NCI-H82 treated with DMSO at 0.1 percent for 48 hours (cell line): Measurements from ENCODE around the gene GRAMD2B.

Source experiments
- DNase-seq: peaks from one replicate; lab custom pipeline; 2025; ENCODE audit not compliant: unreplicated experiment; lab: John Stamatoyannopoulos, UW

Gene GRAMD2B

DNA sequence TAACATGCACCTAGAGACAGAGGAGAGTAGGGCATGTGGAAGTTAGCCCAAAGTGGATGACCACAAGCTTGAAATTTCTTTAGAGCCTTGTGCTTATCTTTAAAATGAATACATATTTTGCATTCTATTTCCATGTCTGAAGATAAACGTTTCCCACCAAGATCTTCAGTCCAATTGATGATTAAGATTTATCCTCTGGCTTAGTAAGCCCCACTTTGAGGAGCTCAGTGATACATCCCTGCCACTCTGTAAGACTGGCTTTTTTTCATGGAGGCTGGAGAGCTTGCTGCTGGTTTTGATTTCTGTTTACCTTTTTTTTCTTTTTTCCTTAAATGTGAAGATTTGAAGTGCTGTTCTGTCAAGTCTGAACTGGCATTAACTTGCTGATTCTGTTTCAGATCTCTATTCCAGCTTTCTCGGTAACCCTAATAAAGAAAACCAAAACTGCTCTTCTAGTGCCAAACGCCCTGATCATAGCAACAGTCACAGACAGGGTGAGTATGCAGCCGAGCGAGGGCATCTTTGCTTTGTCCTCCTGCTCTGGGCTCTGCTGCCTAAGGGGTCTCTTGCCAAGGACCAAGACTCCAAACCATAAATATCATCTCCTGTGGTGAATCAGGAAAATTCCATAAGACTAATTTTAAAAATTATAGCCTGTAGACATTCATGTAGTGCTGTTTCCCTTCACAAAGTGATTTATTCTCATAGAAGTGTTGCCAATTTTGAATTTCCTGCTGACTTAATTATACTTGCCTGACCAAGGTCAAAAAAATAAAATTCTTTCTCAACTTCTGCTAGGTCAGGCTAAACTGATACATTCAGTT lies 54.3 kb downstream of the GRAMD2B start:
- no peak for DNase-seq

DNA sequence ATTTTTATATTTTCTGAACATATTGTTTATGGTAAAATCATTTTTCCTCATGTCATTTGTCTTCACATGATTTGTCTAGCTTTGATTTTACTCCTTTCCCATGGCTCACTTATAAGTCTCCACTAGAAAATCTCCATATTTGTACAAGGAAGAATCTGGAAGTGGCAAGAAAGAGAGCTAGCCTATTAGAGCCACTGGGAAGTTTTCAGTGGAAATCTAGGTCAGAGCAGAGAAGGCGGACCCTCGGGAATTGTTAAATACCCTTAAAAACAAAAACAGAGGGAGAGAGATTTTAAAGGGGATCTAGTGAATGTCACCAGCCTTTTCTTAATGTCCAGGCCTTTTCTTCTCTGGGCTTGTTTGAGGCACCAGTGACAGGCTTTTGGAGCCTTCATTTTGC lies 56.6 kb downstream of the GRAMD2B start:
- DNase-seq = no peak

DNA sequence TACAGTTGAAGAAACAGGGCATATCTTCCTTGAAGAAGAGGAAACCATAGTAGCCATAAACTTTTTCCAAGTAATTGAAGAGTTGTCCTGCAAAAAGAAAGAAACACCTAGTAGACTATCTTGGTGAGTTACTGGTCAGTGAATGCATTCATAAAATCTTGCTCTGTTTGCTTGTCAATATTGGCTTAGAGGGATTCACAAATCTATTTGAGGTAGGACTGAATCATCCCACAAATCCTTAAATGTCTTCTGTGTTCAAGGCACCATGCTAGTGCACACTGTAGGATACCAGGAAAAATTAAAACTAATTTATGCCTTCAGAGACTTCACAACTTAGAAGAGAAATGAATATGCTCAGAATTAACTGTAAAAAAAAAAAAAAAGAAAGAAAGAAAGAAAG lies 57.6 kb downstream of the GRAMD2B start:
- DNase-seq = no peak

DNA sequence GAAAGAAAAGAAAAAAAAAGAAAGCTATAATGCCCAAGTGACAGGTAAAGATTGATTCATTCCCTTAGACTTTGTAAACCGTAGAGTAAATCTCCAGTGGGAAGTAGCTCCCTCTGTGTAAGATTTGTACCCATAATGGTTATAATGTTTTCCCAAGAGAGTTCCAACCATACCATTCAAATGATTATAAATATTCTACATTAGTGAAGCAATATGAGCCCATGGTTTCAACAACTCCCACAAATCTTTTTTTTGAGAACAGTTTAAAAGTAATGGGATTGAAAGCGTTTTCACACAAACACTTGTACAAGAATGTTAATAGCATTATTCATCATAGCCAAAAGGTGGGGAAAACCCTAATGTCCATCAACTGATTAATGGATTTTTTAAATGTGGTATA lies 58.0 kb downstream of the GRAMD2B start:
- no peak for DNase-seq

DNA sequence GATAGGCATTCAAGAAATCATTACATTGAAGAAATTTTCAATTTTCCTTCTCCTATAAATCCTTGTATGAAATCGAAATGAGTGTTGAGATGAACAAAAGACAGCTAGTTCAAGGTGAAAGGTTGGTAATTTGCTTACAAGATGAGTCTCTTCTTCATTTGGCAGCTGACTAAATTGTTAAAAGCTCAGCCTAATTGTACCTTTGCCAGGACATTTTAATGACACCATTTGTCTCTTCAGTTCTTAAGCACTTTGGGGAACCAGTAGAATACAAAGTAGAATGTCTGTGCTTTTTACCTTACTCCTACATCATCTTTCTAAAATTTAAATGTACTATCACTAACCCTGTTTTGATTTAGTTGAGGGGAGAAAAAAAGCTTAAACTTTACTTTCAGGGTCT lies 59.4 kb downstream of the GRAMD2B start:
- DNase-seq = no peak

DNA sequence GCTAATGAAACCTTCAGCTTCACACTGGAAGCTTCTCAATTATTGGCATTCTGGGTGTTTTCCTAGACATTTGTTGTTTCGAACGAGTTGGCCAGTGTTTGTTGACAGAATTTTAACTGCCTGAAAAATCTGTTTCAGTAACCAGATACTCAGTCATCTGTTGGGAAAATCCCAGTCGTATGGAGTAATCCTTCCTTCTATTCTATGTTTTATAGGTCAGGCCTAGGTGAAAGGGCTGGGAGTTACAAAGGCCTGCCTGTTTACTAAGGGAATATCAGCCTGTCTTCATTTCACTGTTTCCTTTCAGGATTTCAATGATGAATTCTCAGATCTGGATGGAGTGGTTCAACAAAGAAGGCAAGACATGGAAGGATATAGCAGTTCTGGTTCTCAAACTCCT lies 59.9 kb downstream of the GRAMD2B start:
- DNase-seq = peak; percentile 32

DNA sequence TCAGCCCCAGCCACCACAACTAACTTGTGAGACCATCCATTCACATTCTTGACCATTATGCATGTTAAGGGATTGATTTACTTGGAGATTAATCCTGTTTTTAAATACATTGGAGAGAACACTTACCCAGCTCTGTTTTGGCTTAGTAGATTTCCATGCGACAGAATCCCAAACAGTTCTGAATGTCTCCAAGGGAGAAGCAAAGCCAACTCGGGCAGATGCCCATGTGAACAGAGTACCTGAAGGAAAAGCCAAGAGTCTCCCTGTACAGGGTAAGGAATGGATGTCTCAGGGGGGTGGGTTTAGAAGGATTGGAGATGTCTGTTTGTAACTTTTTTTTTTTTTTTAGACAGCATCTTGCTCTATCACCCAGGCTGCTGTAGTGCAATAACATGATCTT lies 61.0 kb downstream of the GRAMD2B start:
- DNase-seq = no peak

DNA sequence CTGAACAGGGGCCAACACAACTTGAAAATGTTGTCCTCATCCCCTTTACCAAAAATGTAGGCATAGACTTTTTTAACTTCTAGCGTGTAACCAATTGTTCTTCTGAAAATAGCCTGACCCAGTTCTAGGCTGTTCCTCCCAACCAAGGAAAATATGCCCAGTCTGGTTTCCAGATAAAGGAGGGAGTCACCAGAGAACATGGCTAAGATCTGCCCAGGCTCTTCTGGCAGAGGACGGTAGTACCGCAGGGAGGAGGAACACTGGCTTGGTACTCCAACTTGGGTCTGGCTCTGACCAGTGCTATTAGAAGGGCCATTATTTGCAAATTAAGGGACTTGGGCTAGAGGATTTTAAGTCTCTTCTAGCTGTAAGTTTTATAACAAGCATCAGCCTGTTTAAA lies 63.1 kb downstream of the GRAMD2B start:
- DNase-seq = no peak

DNA sequence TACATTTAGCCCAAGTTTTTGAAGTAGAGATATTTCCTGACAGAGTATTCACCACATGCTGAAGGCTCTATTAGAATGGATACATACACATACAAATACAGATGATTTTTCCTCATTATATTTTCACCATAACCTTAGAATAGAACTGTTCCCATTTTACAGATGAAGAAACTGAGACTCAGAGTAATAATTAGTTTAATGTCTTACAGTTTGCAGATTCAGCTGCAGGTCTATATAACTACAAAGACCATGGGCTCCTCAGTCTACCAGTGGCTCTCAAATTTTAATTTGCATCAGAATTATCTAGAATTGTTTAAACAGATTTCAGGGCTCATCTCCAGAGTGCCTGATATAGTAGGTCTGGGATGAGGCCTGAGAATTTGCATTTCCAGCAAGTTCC lies 64.4 kb downstream of the GRAMD2B start:
- DNase-seq = no peak

DNA sequence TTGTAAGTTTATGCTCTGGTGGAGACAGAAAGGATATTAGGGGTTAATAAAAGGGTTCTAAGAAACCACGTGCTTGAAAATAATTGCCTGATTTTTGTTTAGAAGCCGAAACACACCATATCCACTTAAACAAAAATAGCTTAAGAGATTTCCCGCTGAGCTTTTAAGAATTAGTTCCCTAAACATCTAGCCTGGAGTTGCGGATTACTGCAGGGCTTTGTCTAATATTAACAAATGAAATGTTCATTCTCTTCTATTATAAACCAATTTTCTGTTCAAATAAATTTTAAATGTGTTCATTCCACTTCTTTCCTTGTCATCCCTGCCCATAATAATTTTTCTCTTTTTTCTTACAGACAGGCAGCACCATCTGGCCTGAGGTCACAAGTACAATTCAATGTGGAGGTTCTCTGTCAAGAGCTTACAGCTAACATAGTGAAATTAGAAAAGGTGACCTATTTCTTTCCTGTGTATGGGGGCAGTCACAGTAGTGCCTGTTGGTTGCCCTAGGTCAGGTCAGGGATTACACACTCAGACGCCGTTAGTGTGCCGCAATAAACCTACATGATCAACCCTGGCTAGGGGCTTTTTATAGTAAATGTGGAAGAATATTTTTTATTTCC lies 65.3 kb downstream of the GRAMD2B start:
- peak; percentile 80 for DNase-seq

DNA sequence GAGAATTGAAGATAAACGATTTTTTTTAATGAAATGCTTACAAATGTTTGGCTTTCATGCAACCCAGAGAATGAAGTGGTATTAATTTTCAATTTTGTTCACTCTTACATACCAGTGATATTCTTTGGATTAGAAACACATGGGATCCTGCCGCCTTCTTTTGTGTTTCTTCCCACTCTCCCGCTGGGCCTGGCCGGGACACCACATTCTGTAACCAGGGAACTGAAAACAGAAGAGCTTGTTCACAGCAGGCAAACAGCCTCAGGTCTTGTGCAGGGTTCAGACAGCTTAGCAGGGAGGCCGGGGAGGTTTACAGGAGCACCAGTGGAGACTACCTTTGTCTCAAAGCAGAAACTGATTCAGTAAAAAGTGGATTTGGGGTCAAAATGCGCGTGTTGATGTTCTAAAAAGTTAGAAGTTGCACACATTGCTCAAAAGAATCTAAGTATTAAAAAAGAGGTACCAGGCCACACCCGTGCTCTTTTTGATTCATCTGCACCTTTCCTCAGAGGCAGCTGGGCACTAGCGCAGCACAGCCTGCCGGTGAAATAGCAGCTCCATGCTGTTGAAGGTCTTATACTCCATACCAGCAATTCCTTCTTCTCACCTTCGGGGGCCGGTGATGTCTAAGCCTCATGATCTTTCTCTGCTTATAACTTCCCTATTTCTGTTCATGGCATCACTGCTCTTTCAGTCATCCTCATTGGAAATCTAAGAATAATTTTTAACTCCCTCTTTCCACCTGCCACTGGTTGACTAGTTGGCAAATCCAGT lies 67.1 kb downstream of the GRAMD2B start:
- DNase-seq = peak; percentile 13

DNA sequence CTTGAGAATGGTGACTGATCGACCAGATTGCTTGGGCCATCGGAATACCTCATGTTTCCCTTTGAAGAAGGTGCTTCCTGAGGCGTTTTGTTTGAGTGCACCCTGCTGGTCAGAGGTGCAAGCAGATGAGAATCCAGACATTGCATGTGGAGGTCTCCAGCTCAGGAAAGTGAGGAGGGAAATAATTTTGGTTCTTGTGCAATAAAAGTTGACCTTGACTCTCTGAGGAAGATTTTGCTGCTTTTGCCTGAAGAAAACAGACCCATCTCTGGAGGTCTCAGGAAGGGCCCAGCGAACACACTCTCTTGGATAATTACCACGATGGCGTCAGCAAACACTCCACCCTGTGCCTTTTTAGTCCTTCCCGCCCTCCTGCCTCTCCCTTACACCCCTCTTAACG lies 69.7 kb downstream of the GRAMD2B start:
- peak; percentile 24 for DNase-seq

DNA sequence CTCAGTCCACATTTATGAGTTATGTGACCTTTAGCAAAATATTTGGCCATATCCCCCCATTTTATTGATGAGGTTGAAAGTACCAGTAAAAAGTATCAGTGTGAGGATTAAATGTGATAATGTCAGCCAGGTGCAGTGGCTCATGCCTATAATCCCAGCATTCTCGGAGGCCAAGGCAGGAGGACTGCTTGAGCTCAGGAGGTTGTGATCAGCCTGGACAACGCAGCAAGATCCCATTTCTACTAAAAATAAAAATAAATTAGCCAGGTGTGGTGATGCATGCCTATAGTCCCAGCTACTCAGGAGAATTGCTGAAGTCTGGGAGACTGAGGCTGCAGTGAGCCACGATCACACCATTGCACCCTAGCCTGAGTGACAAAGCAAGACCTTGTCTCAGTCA lies 71.2 kb downstream of the GRAMD2B start:
- no peak for DNase-seq

DNA sequence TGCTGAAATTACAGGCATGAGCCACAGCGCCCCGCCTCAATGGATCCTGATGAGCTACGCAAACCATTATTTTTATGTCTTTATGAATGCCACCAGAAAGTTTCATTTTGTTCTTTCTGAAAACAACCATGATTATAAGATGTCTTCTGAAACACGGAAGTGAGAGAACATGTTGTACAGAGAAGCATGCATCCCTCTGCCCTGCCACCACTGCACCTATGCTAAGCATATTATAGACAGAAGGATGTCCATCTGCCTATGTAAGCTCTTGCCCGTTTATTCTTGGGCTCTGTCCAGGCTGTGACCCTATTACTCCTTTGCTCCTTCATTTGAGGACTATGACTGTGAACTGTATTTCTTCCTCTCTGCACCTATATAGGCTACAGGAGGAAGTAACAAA lies 74.3 kb downstream of the GRAMD2B start:
- DNase-seq = no peak

DNA sequence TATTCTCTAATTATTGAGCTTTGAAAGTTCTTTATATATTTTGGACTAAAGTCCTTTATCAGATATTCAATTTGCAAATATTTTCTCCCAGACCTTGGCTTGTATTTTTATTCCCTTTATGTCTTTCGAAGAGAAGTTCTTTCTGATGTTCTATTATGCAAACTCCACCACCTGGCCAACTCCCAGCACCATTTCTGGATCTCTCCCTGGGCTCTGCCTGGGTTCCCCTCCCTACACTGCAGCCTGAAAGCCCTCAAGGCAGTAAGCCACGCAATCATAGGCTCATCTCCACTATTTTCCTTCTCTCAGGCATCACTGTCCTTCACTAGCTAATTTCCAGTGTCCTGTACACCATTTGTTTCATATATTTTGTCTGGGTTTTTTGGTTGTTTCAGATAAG lies 76.1 kb downstream of the GRAMD2B start:
- DNase-seq = no peak

DNA sequence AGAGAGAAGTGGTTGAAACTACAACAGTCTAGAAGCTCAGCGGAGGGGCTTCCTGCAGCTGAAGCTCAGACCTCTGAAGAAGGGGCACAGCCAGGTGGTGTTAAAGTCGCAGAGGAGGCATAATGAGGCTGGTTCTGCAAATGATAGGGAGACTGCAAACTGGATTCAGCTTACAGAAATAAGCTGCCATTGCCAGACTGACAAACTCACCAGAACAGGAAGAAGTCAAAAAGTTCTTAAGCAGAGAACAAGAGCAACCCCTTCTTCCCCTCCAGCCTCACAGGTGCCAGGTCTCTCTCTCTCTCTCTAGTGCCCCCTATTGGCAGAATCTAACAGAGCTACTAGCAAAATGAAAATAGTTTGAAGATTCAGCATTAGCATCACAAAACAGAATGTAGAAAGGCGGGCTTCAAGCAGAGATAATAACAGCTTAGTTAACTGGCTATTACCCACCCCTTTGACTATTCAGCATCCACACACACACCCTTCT lies 76.7 kb downstream of the GRAMD2B start:
- DNase-seq = peak; percentile 9

DNA sequence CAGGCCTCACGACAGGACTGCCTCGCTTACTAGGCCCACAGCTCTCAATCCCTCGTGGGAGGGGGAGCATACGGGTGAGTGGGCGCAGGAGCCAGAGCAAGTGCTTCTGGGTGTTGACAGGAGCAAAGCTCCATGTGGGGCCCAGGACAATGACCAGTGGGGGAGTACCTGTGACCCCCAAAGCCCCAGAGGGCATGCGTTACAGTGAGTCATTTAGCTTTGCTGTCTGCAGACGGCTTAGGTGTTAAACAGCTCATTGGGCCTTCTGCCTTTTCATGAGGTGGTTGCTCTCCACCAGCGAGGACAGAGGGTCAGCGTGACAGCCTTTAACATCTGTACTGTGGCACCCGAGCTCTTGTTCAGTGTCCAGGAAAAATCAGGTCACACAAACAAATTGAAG lies 78.2 kb downstream of the GRAMD2B start:
- no peak for DNase-seq

DNA sequence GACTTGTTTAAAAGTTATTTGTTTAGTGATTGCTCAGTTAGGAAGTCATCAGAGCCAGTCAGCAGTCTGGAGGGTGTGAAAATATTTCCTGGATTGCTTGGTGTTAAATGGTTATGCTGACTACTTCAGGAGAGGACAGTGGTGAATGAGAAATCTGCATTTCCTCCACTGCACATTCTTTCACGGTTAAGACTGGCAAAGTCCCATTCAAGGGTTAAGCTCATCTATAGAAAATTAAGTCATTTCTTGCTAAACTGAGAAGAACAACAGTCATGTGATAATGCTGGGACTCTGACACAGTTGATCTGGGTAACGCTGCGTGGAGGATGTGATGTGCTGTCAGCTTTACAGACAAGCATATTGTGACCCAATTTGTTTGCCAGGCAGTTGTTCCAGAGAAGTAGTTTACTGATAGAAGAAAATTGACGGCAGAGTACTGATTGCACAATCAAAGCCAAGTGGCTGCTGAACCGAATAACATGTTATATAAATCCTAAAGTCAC lies 80.4 kb downstream of the GRAMD2B start:
- DNase-seq = no peak

DNA sequence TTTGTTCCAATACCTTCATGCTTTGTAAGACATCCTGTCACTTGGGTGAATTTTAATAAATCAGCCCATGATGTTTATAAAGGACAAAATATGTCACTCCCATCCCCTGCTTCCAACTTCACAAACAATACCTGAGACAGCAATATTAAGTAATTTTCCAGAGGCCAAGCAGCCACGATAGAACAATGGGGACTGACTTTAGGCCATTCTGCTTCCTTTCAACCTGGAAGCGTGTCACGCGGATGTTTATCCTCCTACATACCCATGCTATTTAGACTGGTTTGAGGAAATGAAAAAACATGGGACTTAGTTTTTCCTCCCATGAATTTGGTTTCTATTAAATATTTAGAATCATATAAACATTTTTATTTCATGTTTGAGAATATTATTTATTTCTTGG lies 82.9 kb downstream of the GRAMD2B start:
- DNase-seq = no peak

DNA sequence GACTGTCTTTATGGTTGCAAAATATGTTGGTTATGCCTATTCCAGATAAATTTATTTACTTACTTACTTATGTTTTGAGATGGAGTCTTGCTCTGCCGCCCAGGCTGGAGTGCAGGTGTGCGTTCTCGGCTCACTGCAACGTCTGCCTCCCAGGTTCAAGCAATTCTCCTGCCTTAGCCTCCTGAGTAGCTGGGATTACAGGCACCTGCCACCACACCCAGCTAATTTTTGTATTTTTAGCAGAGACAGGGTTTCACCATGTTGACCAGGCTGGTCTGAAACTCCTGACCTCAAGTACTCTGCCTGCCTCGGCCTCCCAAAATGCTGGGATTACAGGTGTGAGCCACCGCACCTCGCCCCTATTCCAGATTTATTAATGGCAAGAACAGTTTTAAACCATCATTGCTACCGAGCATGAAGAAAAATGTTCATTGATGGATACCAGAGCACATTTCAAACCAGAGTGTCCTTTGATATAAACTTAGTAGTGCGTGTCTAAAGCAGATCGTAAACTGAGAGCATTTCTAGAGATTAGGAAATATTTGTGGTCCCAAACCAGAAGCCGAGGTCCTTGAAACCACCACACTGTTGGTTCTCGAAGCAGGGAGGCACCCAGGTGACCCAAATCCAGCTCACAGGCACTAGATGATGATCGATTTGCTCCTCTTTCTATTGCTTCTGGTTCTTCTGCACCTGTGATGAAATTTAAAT lies 85.2 kb downstream of the GRAMD2B start:
- DNase-seq = no peak

DNA sequence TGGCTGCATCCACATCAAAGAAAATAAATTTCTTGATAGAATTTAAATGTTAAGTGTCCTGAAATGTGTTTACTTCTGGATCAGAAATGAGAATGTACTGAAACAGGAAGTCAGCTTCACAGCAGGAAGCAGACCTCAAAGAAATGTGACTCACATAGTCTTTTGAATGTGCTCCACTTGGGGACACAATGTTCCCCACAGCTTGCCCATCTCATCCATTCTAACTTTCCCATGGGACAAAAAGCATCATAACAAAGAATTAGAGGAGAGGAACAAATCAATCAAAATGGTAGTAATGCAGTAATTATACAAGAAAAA lies 85.7 kb downstream of the GRAMD2B start:
- DNase-seq = no peak
